Fibroblast of the aortic adventitia (primary cell): ENCODE data around the gene CDK11B. TPM values are rescaled to one million over a fixed set of nuclear protein-coding genes. Genes with fewer than 3 reads are reported as not detected.

Experiments
- DNase-seq: peaks from one replicate; pipeline ENCODE4 v3.0.0-alpha.2; 2010; ENCODE audit warnings: low read depth
- H3K4me3 ChIP-seq: 2 replicates; pipeline ENCODE4 v1.5.1; 2011; ENCODE audit warnings: low read depth, mild to moderate bottlenecking, control low read depth, low read length, moderate library complexity
- total RNA-seq: library from RNA; depleted of rRNA; stranded (reverse); fragments of >200 nt; gene quantifications from 2 replicates; pipeline ENCODE4 v1.2.3, GENCODE V29; 2012; ENCODE audit warnings: low replicate concordance
- TF ChIP-seq, protein P1 (sequence below): IDR thresholded peaks from 2 replicates; pipeline ENCODE4 v1.5.1; 2011; ENCODE audit warnings: mild to moderate bottlenecking, low read length, control low read depth, inconsistent platforms; ENCODE audit not compliant: insufficient read depth

The CDK11B gene
- total RNA-seq, 1 donor: 10.5 TPM

- no peak for DNase-seq
- TF ChIP-seq, protein P1, sequence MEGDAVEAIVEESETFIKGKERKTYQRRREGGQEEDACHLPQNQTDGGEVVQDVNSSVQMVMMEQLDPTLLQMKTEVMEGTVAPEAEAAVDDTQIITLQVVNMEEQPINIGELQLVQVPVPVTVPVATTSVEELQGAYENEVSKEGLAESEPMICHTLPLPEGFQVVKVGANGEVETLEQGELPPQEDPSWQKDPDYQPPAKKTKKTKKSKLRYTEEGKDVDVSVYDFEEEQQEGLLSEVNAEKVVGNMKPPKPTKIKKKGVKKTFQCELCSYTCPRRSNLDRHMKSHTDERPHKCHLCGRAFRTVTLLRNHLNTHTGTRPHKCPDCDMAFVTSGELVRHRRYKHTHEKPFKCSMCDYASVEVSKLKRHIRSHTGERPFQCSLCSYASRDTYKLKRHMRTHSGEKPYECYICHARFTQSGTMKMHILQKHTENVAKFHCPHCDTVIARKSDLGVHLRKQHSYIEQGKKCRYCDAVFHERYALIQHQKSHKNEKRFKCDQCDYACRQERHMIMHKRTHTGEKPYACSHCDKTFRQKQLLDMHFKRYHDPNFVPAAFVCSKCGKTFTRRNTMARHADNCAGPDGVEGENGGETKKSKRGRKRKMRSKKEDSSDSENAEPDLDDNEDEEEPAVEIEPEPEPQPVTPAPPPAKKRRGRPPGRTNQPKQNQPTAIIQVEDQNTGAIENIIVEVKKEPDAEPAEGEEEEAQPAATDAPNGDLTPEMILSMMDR: no peak
- no peak overlapping the region for H3K4me3 ChIP-seq
Measured at GRCh38 chr1:1605724-1606123, 53.1 kb downstream of the CDK11B start.

DNA sequence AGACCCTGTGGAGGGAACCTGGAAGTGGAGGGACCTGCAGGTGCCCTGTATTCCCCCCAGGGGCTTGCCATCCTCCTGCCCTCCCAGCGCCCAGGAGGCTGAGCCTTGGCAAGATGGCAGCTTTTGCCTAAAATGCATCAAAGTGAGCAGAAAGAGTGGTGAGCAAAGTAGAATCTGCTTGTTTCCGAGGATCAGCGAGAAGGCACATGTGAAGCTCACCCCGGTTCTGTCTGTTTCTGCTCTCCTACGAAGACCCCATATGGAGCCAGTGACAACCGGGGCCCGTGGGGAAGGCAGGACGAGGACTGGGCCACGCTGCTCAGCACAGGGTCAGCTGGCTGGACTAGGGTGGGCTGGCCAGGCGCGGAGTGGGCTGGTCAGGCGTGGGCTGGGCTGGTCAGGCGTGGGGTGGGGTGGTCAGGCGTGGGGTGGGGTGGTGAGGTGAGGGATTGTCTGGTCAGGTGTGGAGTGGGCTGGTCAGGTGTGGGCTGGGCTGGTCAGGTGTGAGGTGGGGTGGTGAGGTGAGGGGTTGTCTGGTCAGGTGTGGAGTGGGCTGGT, 53.7 kb downstream of the CDK11B start:
- TF ChIP-seq, protein P1: no peak
- DNase-seq: no peak

GRCh38 chr1:1604374-1605033, 54.3 kb downstream of the CDK11B start:
- H3K4me3 ChIP-seq: no peak overlapping the region
- TF ChIP-seq, protein P1: no peak
- no peak for DNase-seq

More for the DNA sequence above, 53.7 kb downstream of the CDK11B start:
- H3K4me3 ChIP-seq: no peak overlapping the region

GRCh38 chr1:1603671-1604373, 55.0 kb downstream of the CDK11B start:
- H3K4me3 ChIP-seq: no peak overlapping the region
- no peak for DNase-seq
- TF ChIP-seq, protein P1: no peak

GRCh38 chr1:1602968-1603506, 55.8 kb downstream of the CDK11B start:
- no peak overlapping the region for H3K4me3 ChIP-seq
- DNase-seq: no peak
- TF ChIP-seq, protein P1: no peak

DNA sequence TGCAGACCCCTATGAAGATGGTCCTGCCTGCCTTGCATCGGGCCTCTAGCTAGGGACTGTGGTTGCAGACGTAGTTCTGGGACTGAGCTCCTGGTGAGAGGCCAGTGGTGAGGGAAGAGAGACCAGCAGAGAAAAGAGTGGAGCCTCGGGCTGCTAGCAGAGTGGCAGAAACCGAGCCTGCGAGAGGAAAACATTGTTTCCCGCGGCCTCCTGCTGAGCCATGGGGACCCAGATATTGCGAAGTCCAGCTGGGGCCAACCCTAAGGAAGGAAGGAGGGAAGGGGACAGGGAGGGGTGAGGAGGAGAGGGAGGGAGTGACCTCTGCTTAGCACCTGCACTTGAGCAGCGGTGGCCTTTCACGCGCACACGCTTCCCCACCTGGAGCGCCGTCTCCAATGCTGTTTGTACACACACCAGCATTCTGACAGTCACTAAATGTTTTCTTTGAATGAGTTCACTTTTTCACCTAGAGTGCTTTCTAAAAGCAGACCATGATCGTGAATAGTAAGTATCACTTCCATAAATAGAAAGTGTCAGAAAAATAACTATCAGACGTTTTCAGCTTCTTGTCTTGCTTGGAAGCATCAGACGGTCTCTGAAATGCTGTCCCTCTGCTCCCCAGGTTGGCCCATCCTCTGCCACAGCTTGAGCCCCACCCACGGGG, 56.4 kb downstream of the CDK11B start:
- no peak for DNase-seq

More for the DNA sequence above, 56.4 kb downstream of the CDK11B start:
- TF ChIP-seq, protein P1: no peak
- H3K4me3 ChIP-seq: no peak overlapping the region
